HepG2 (cell line): ENCODE data around the gene ANKS1B. TPM values are rescaled to one million over a fixed set of nuclear protein-coding genes. Genes with fewer than 3 reads are reported as not detected.

Experiments used
- ATAC-seq: fragments of 200-7000 bp; cut with Tn5 transposase; 3 replicates; pipeline ENCODE4 v1.9.1; 2020; ENCODE audit warnings: mild to moderate bottlenecking, moderate library complexity
- BruUV-seq: library from RNA; stranded (reverse); fragments of 400-500 nt; replicated peaks from 2 replicates; lab custom pipeline; 2021; lab: Mats Ljungman, UMichigan
- CTCF ChIA-PET: fragments of 300-600 bp; formaldehyde crosslinking; extraction: SDS; loops from one replicate; lab custom pipeline; 2021; ENCODE audit warnings: low total read pairs, inconsistent platforms, low intra/inter-chr PET ratio; lab: Yijun Ruan, JAX
- POLR2A ChIA-PET: fragments of 350-600 bp; sonication (Branson Sonifier 250); formaldehyde crosslinking; loops from one replicate; lab custom pipeline; 2020; ENCODE audit warnings: antibody characterized with exemption, inconsistent platforms; lab: Yijun Ruan, JAX
- DNase-seq: peaks from one replicate; pipeline ENCODE4 v3.0.0-alpha.2; 2015; ENCODE audit warnings: low spot score
- FAIRE-seq: peaks from 3 replicates; lab custom pipeline; 2011; peaks lifted over from hg19 to GRCh38; lab: Jason Lieb, UNC
- H2AFZ ChIP-seq: one replicate; pipeline ENCODE4 v1.6.1; 2011; ENCODE audit warnings: low read length, inconsistent platforms
- H3K27ac ChIP-seq: fragments of 300-600 bp; 3 replicates; pipeline ENCODE4 v1.8.0; 2011; ENCODE audit warnings: mixed run types, mild to moderate bottlenecking, mixed read lengths, low read length, inconsistent platforms; ENCODE audit not compliant: insufficient read depth; ENCODE audit errors: extremely low read length
- H3K27me3 ChIP-seq, 2 experiments: fragments of 200-600 bp in 1 of 2; 2 replicates in 1 of 2; 3 replicates in 1 of 2; pipeline versions ENCODE4 v1.6.0 to v1.8.0; 2011; ENCODE audit warnings: low read length in 2 of 2, mild to moderate bottlenecking in 2 of 2, moderate library complexity in 2 of 2, inconsistent platforms in 1 of 2; ENCODE audit not compliant: insufficient read depth in 2 of 2, control insufficient read depth in 1 of 2
- H3K36me3 ChIP-seq, 2 experiments: fragments of 200-600 bp in 1 of 2; replicated peaks in 1 of 2; 2 replicates in 1 of 2; 3 replicates in 1 of 2; pipeline versions ENCODE4 v1.5.1 to v1.8.0; 2011; ENCODE audit warnings: low read length in 2 of 2, inconsistent platforms in 1 of 2; ENCODE audit not compliant: insufficient read depth in 2 of 2, control insufficient read depth in 1 of 2
- H3K4me1 ChIP-seq: 2 replicates; pipeline ENCODE4 v1.5.1; 2012; ENCODE audit warnings: low read length, inconsistent platforms; ENCODE audit not compliant: insufficient read depth
- H3K4me2 ChIP-seq: 2 replicates; pipeline ENCODE4 v1.6.0; 2011; ENCODE audit warnings: low read depth, low read length, inconsistent platforms
- H3K4me3 ChIP-seq, 3 experiments: fragments of 200-600 bp in 1 of 3; sonication (generic), shearing (Covaris generic) in 1 of 3; replicated peaks in 1 of 3; 2 replicates each; pipeline ENCODE4 v1.5.1; 2011 to 2016; ENCODE audit warnings: low read length in 3 of 3, inconsistent platforms in 2 of 3, low read depth in 2 of 3, mild to moderate bottlenecking in 2 of 3, control low read depth in 1 of 3, mixed read lengths in 1 of 3; ENCODE audit not compliant: insufficient read depth in 1 of 3
- H3K79me2 ChIP-seq: one replicate; pipeline ENCODE4 v1.6.1; 2011; ENCODE audit warnings: low read length, inconsistent platforms; ENCODE audit not compliant: insufficient read depth
- H3K9ac ChIP-seq: 2 replicates; pipeline ENCODE4 v1.6.0; 2011; ENCODE audit warnings: mild to moderate bottlenecking, low read depth, low read length, inconsistent platforms; ENCODE audit not compliant: insufficient read depth
- H3K9me3 ChIP-seq: 2 replicates; pipeline ENCODE4 v1.5.1; 2012; ENCODE audit warnings: mild to moderate bottlenecking, low read length
- H4K20me1 ChIP-seq: 2 replicates; pipeline ENCODE4 v1.6.0; 2011; ENCODE audit warnings: inconsistent platforms, mild to moderate bottlenecking, low read length, moderate library complexity; ENCODE audit not compliant: insufficient read depth
- ATF7 ChIP-seq, 2 experiments: fragments of 450-650 bp in 1 of 2; sonication (generic) in 1 of 2; formaldehyde crosslinking in 1 of 2; IDR thresholded peaks; 2 replicates each; pipeline versions ENCODE4 v1.4.0 to v1.6.1; 2016 to 2020; ENCODE audit warnings: antibody characterized with exemption in 1 of 2, mild to moderate bottlenecking in 1 of 2, missing genetic modification reagents in 1 of 2
- ATF7-NPFF ChIP-seq: sonication (generic); formaldehyde crosslinking; IDR thresholded peaks from 2 replicates; pipeline ENCODE4 v1.8.1; 2023; ENCODE audit warnings: mild to moderate bottlenecking, low read depth, missing genetic modification reagents, moderate library complexity
- GLMP ChIP-seq: sonication (generic); formaldehyde crosslinking; IDR thresholded peaks from 2 replicates; pipeline ENCODE4 v1.9.0; 2021; ENCODE audit warnings: missing genetic modification reagents, mild to moderate bottlenecking, borderline replicate concordance
- POGK ChIP-seq: sonication (generic); formaldehyde crosslinking; conservative IDR thresholded peaks from 2 replicates; pipeline ENCODE4 v1.8.0; 2022; ENCODE audit warnings: mild to moderate bottlenecking, moderate library complexity, missing genetic modification reagents
- SOX5 ChIP-seq: IDR thresholded peaks from 2 replicates; pipeline ENCODE4 v1.6.1; 2016; ENCODE audit warnings: borderline replicate concordance
- ZBTB4 ChIP-seq: sonication (generic); formaldehyde crosslinking; IDR thresholded peaks from 2 replicates; pipeline ENCODE4 v1.4.0; 2020; ENCODE audit warnings: missing genetic modification reagents, mild to moderate bottlenecking, borderline replicate concordance
- ZFP91 ChIP-seq: sonication (generic); formaldehyde crosslinking; IDR thresholded peaks from 2 replicates; pipeline ENCODE4 v1.9.0; 2022; ENCODE audit warnings: missing genetic modification reagents, mild to moderate bottlenecking, borderline replicate concordance
- ZNF230 ChIP-seq: sonication (generic); formaldehyde crosslinking; IDR thresholded peaks from 2 replicates; pipeline ENCODE4 v1.4.0; 2020; ENCODE audit warnings: mild to moderate bottlenecking, missing genetic modification reagents
- ZNF468 ChIP-seq: sonication (generic); formaldehyde crosslinking; IDR thresholded peaks from 2 replicates; pipeline ENCODE4 v1.8.0; 2022; ENCODE audit warnings: mild to moderate bottlenecking, moderate library complexity, missing genetic modification reagents
- WGBS: methylation state at CpG from one replicate; pipeline ENCODE4 v1.1.6; 2017; ENCODE audit warnings: low lambda C conversion rate; 5-methylcytosine and 5-hydroxymethylcytosine counted together
- in situ Hi-C: cut with HindIII; loops from 2 replicates; pipeline ENCODE4 v1.10.0; 2017; ENCODE audit warnings: low pct_unique_long_range_greater_than_20kb; ENCODE audit not compliant: extremely low pct_ligation_motif_present
- intact Hi-C: fragments of 100-400 bp; cut with micrococcal nuclease; formaldehyde crosslinking; loops from one replicate; pipeline ENCODE4 v1.10.0; 2022; ENCODE audit not compliant: unreplicated experiment
- polyA plus RNA-seq, 8 experiments: library from polyadenylated mRNA; depleted of rRNA in 3 of 8; stranded (reverse) in 7 of 8; unstranded in 1 of 8; fragments of >200 nt; fragmentation: Illumina TruSeq in 4 of 8; extraction: Trizol in 4 of 8; gene quantifications; 2 replicates each; pipeline versions ENCODE4 v1.2.1 to v1.2.3, GENCODE V29; 2011 to 2016; ENCODE audit warnings: low read depth in 4 of 8, missing spikeins in 1 of 8, mixed read lengths in 1 of 8; ENCODE audit not compliant: insufficient read depth in 1 of 8
- total RNA-seq, 5 experiments: library from RNA; depleted of rRNA; stranded (reverse); fragments of >200 nt; fragmentation: Illumina TruSeq; extraction: Trizol; gene quantifications; 2 replicates each; pipeline ENCODE4 v1.2.3, GENCODE V29; 2016; ENCODE audit warnings: low read depth in 1 of 5

ANKS1B gene
- total and polyA plus RNA-seq, 2 of the 13 experiments (the other 11 are each of a cell fraction or from before 2014, with no cell fraction given), result 0.15 TPM; not detected in 1

GRCh38 chr12:99935608-99936007, 49.1 kb downstream of the ANKS1B start:
- ChIA-PET CTCF (no interaction called here), POLR2A (no interaction called here)
- FAIRE-seq (no peak), DNase-seq (no peak), ATAC-seq (no peak)
- no peaks in the 10 kb centered on the region for H3K9me3 ChIP-seq
- in situ Hi-C loops (no loop called here), intact Hi-C loops (no loop called here)
- H3K79me2 ChIP-seq, result no peaks in the 10 kb centered on the region
- no peaks in the 10 kb centered on the region for H3K27me3 ChIP-seq
- no TSS peak for BruUV-seq
- H3K27ac ChIP-seq, result no peak overlapping the region
- H3K4me1 ChIP-seq, result no peaks in the 10 kb centered on the region
- no peak overlapping the region for H3K9ac ChIP-seq
- H2AFZ ChIP-seq, result no peak overlapping the region
- H3K4me2 ChIP-seq, result no peak overlapping the region
- 6% methylated on average over 3 of the region's 3 CpGs for WGBS
- H3K36me3 ChIP-seq, result no peaks in the 10 kb centered on the region
- H3K4me3 ChIP-seq, result no peak overlapping the region
- H4K20me1 ChIP-seq, result no peaks in the 10 kb centered on the region
- no peak for TF ChIP-seq ZFP91
- no peak for TF ChIP-seq ZBTB4 (CRISPR knock-in tag)
- TF ChIP-seq SOX5 (CRISPR knock-in tag), result no peak
- TF ChIP-seq GLMP (CRISPR knock-in tag), result no peak
- no peak for TF ChIP-seq ZNF468 (CRISPR knock-in tag)
- no peak for TF ChIP-seq POGK (CRISPR knock-in tag)
- TF ChIP-seq ATF7-NPFF, result no peak
- peak; percentile 67 for TF ChIP-seq ATF7 (IDR thresholded peaks at IDR 0.05)
- no peak for TF ChIP-seq ATF7 (CRISPR knock-in tag; IDR thresholded peaks at IDR 0.05)
- no peak for TF ChIP-seq ZNF230 (CRISPR knock-in tag)
